Astrocyte (in vitro differentiated cells and primary cell): ENCODE results near the gene TMEM238L. TPM values are rescaled to one million over a fixed set of nuclear protein-coding genes. Genes with fewer than 3 reads are reported as not detected.

Experiments used
- DNase-seq: peaks from one replicate; pipeline ENCODE4 v3.0.0-alpha.2; 2010; ENCODE audit warnings: low read depth
- FAIRE-seq: peaks from 2 replicates; lab custom pipeline; 2011; peaks lifted over from hg19 to GRCh38; lab: Jason Lieb, UNC
- H2AFZ ChIP-seq: 2 replicates; pipeline ENCODE4 v1.6.0; 2012; ENCODE audit warnings: low read depth, low read length, inconsistent platforms
- H3K27ac ChIP-seq: 2 replicates; pipeline ENCODE4 v1.5.1; 2011; ENCODE audit warnings: low read depth, low read length, inconsistent platforms
- H3K27me3 ChIP-seq: 2 replicates; pipeline ENCODE4 v1.6.0; 2011; ENCODE audit warnings: low read length, inconsistent platforms; ENCODE audit not compliant: insufficient read depth
- H3K36me3 ChIP-seq: 2 replicates; pipeline ENCODE4 v1.5.1; 2011; ENCODE audit warnings: low read length, inconsistent platforms; ENCODE audit not compliant: insufficient read depth
- H3K4me1 ChIP-seq: 2 replicates; pipeline ENCODE4 v1.5.1; 2011; ENCODE audit warnings: low read length, inconsistent platforms; ENCODE audit not compliant: insufficient read depth
- H3K4me2 ChIP-seq: 2 replicates; pipeline ENCODE4 v1.6.0; 2012; ENCODE audit warnings: low read length, inconsistent platforms
- H3K4me3 ChIP-seq: 2 replicates; pipeline ENCODE4 v1.5.1; 2011; ENCODE audit warnings: low read depth, mild to moderate bottlenecking, low read length, inconsistent platforms; ENCODE audit not compliant: insufficient read depth
- H3K79me2 ChIP-seq: 2 replicates; pipeline ENCODE4 v1.6.0; 2012; ENCODE audit warnings: mild to moderate bottlenecking, low read length, inconsistent platforms; ENCODE audit not compliant: insufficient read depth
- H3K9ac ChIP-seq: 2 replicates; pipeline ENCODE4 v1.6.0; 2012; ENCODE audit warnings: mild to moderate bottlenecking, low read length, inconsistent platforms
- H3K9me3 ChIP-seq: 2 replicates; pipeline ENCODE4 v1.5.1; 2012; ENCODE audit warnings: low read depth, mild to moderate bottlenecking, low read length, inconsistent platforms; ENCODE audit not compliant: insufficient read depth
- H4K20me1 ChIP-seq: 2 replicates; pipeline ENCODE4 v1.6.0; 2012; ENCODE audit warnings: low read length, inconsistent platforms; ENCODE audit not compliant: insufficient read depth
- H3K27ac Mint-ChIP-seq: one replicate; pipeline ENCODE4 v1.8.0; 2021; ENCODE audit warnings: mild to moderate bottlenecking, mixed read lengths; ENCODE audit not compliant: unreplicated experiment
- H3K27me3 Mint-ChIP-seq: one replicate; pipeline ENCODE4 v1.8.0; 2021; ENCODE audit warnings: low read depth, mixed read lengths; ENCODE audit not compliant: unreplicated experiment
- H3K36me3 Mint-ChIP-seq: one replicate; pipeline ENCODE4 v1.8.0; 2021; ENCODE audit warnings: low read depth, mixed read lengths; ENCODE audit not compliant: unreplicated experiment
- H3K4me1 Mint-ChIP-seq: one replicate; pipeline ENCODE4 v1.8.0; 2021; ENCODE audit warnings: low read depth, mixed read lengths; ENCODE audit not compliant: unreplicated experiment
- H3K4me3 Mint-ChIP-seq: one replicate; pipeline ENCODE4 v1.8.0; 2021; ENCODE audit warnings: mild to moderate bottlenecking, moderate library complexity, mixed read lengths; ENCODE audit not compliant: unreplicated experiment
- H3K9me3 Mint-ChIP-seq: one replicate; pipeline ENCODE4 v1.8.0; 2021; ENCODE audit warnings: mild to moderate bottlenecking, mixed read lengths; ENCODE audit not compliant: unreplicated experiment
- CTCF ChIP-seq: IDR thresholded peaks from 2 replicates; pipeline ENCODE4 v1.5.1; 2011; ENCODE audit warnings: low read depth, mild to moderate bottlenecking, inconsistent platforms, low read length, moderate library complexity; ENCODE audit not compliant: insufficient read depth
- EZH2 ChIP-seq: IDR thresholded peaks from 2 replicates; pipeline ENCODE4 v1.6.1; 2012; ENCODE audit warnings: mild to moderate bottlenecking, low read length, inconsistent platforms; ENCODE audit not compliant: insufficient read depth
- total RNA-seq: library from RNA; stranded (reverse); gene quantifications from 2 replicates; pipeline ENCODE4 v1.2.1, GENCODE V29; 2021

Gene TMEM238L
- total RNA-seq, 1 donor from 2014 or later: not detected

- H3K4me3 Mint-ChIP-seq: no peak overlapping the region
- FAIRE-seq: no peak
- peaks cover 16% of the 10 kb centered on the region for H3K27me3 Mint-ChIP-seq
- no peak overlapping the region for H3K27ac Mint-ChIP-seq
- no peaks in the 10 kb centered on the region for H3K36me3 ChIP-seq
- H4K20me1 ChIP-seq: no peaks in the 10 kb centered on the region
- H3K36me3 Mint-ChIP-seq: no peaks in the 10 kb centered on the region
- H3K4me3 ChIP-seq: no peak overlapping the region
- peaks cover 3% of the 10 kb centered on the region for H3K4me1 Mint-ChIP-seq
- no peak overlapping the region for H3K4me2 ChIP-seq
- no peak for DNase-seq
- no peak for TF ChIP-seq EZH2
- TF ChIP-seq CTCF: no peak
- H3K9me3 ChIP-seq: no peaks in the 10 kb centered on the region
- H3K4me1 ChIP-seq: no peaks in the 10 kb centered on the region
- H2AFZ ChIP-seq: no peak overlapping the region
- H3K9me3 Mint-ChIP-seq: no peaks in the 10 kb centered on the region
- no peaks in the 10 kb centered on the region for H3K27me3 ChIP-seq
- H3K9ac ChIP-seq: no peak overlapping the region
- no peaks in the 10 kb centered on the region for H3K79me2 ChIP-seq
- H3K27ac ChIP-seq: no peak overlapping the region
Observed at GRCh38 chr17:10838682-10839081, 34.8 kb upstream of the TMEM238L start.

- Mint-ChIP-seq H3K27ac (no peak within 1 kb of the TSS), H3K27me3 (peaks cover 12% of the 10 kb centered on the region), H3K4me1 (no peaks in the 10 kb centered on the region), H3K4me3 (no peak within 1 kb of the TSS), H3K9me3 (no peaks in the 10 kb centered on the region), H3K36me3 (no peaks in the 10 kb centered on the region)
- Histone ChIP-seq H3K79me2 (no peaks in the 10 kb centered on the region), H3K27ac (no peak within 1 kb of the TSS), H3K9ac (no peak within 1 kb of the TSS), H3K4me2 (no peak within 1 kb of the TSS), H3K4me3 (no peak within 1 kb of the TSS), H3K4me1 (no peaks in the 10 kb centered on the region), H3K36me3 (no peaks in the 10 kb centered on the region), H3K27me3 (no peaks in the 10 kb centered on the region), H2AFZ (no peak within 1 kb of the TSS), H3K9me3 (no peaks in the 10 kb centered on the region), H4K20me1 (no peaks in the 10 kb centered on the region)
- DNase-seq (no peak), FAIRE-seq (no peak)
- TF ChIP-seq EZH2 (no peak), CTCF (no peak)
Observed at GRCh38 chr17:10837921-10838320, 34.0 kb upstream of the TMEM238L start, which contains the start of gene PIRT. Gene PIRT, minus strand, starts transcription at chr17:10838087. Its CDS starts 12,442 bp downstream, at chr17:10825645.

- no peak overlapping the region for H3K4me3 Mint-ChIP-seq
- Histone ChIP-seq H3K4me2 (no peak overlapping the region), H4K20me1 (no peaks in the 10 kb centered on the region), H3K36me3 (no peaks in the 10 kb centered on the region), H3K9me3 (no peaks in the 10 kb centered on the region), H3K79me2 (no peaks in the 10 kb centered on the region), H3K27me3 (no peaks in the 10 kb centered on the region), H3K9ac (no peak overlapping the region), H3K4me3 (no peak overlapping the region), H3K4me1 (no peaks in the 10 kb centered on the region), H3K27ac (no peak overlapping the region), H2AFZ (no peak overlapping the region)
- DNase-seq: no peak
- peaks cover 12% of the 10 kb centered on the region for H3K27me3 Mint-ChIP-seq
- H3K27ac Mint-ChIP-seq: no peak overlapping the region
- no peaks in the 10 kb centered on the region for H3K36me3 Mint-ChIP-seq
- no peak for TF ChIP-seq EZH2
- no peak for TF ChIP-seq CTCF
- no peak for FAIRE-seq
- H3K9me3 Mint-ChIP-seq: no peaks in the 10 kb centered on the region
- H3K4me1 Mint-ChIP-seq: no peaks in the 10 kb centered on the region
Observed at GRCh38 chr17:10836966-10837590, 33.2 kb upstream of the TMEM238L start.
